Measurements from ENCODE around the gene SMIM12.

Gene SMIM12

GRCh38 chr1:34859446-34860200 lies at the start of gene SMIM12:
Gene SMIM12, minus strand, starts transcription at chr1:34859749. Its CDS starts 3,772 bp downstream, at chr1:34855977.
- H3K4me3 ChIP-seq (IDR thresholded peaks at IDR 0.05; ENCODE audit: insufficient read depth, low read depth, low read length): peak within 1 kb of the TSS; percentile 91
- H3K27ac ChIP-seq: peak within 1 kb of the TSS; percentile 40
- no peaks in the 10 kb centered on the region for H4K20me1 ChIP-seq (ENCODE audit: insufficient read depth)
- peak within 1 kb of the TSS; percentile 82 for H3K9ac ChIP-seq
- peaks cover 36% of the 10 kb centered on the region for H3K79me2 ChIP-seq (ENCODE audit: insufficient read depth, low read depth)
- no peaks in the 10 kb centered on the region for H3K36me3 ChIP-seq (ENCODE audit: insufficient read depth)
- H3K4me1 ChIP-seq (ENCODE audit: low read depth, poor library complexity, severe bottlenecking): peaks cover 22% of the 10 kb centered on the region
- H3K27me3 ChIP-seq (ENCODE audit: insufficient read depth, low read depth): no peaks in the 10 kb centered on the region
- TF ChIP-seq CTCF (conservative IDR thresholded peaks at IDR 0.05; ENCODE audit: low read depth, low read length): peak; percentile 74
- peak within 1 kb of the TSS; percentile 92 for H3K4me2 ChIP-seq
- peak within 1 kb of the TSS; percentile 92 for H2AFZ ChIP-seq (ENCODE audit: low read depth)

GRCh38 chr1:34908369-34908768 lies 48.8 kb upstream of the SMIM12 start:
- no peak for TF ChIP-seq CTCF (conservative IDR thresholded peaks at IDR 0.05; ENCODE audit: low read depth, low read length)
- peaks cover 19% of the 10 kb centered on the region; the same call in 1 of the 2 replicates for H3K27me3 ChIP-seq (ENCODE audit: insufficient read depth, low read depth)
- no peaks in the 10 kb centered on the region for H3K4me1 ChIP-seq (ENCODE audit: low read depth, poor library complexity, severe bottlenecking)
- no peaks in the 10 kb centered on the region for H4K20me1 ChIP-seq (ENCODE audit: insufficient read depth)
- H3K9ac ChIP-seq: no peak overlapping the region
- no peaks in the 10 kb centered on the region for H3K36me3 ChIP-seq (ENCODE audit: insufficient read depth)
- H3K79me2 ChIP-seq (ENCODE audit: insufficient read depth, low read depth): no peaks in the 10 kb centered on the region
- H2AFZ ChIP-seq (ENCODE audit: low read depth): no peak overlapping the region
- no peak overlapping the region for H3K4me3 ChIP-seq (IDR thresholded peaks at IDR 0.05; ENCODE audit: insufficient read depth, low read depth, low read length)
- H3K27ac ChIP-seq: no peak overlapping the region
- H3K4me2 ChIP-seq: no peak overlapping the region

- no peaks in the 10 kb centered on the region for H3K79me2 ChIP-seq (ENCODE audit: insufficient read depth, low read depth)
- peaks cover 26% of the 10 kb centered on the region; the same call in 1 of the 2 replicates for H3K27me3 ChIP-seq (ENCODE audit: insufficient read depth, low read depth)
- no peak for TF ChIP-seq CTCF (conservative IDR thresholded peaks at IDR 0.05; ENCODE audit: low read depth, low read length)
- no peak overlapping the region for H3K9ac ChIP-seq
- H3K36me3 ChIP-seq (ENCODE audit: insufficient read depth): no peaks in the 10 kb centered on the region
- no peaks in the 10 kb centered on the region for H3K4me1 ChIP-seq (ENCODE audit: low read depth, poor library complexity, severe bottlenecking)
- H4K20me1 ChIP-seq (ENCODE audit: insufficient read depth): no peaks in the 10 kb centered on the region
- H2AFZ ChIP-seq (ENCODE audit: low read depth): no peak overlapping the region
- no peak overlapping the region for H3K4me2 ChIP-seq
- H3K4me3 ChIP-seq (IDR thresholded peaks at IDR 0.05; ENCODE audit: insufficient read depth, low read depth, low read length): no peak overlapping the region
- no peak overlapping the region for H3K27ac ChIP-seq
These were observed 48.0 kb upstream of the SMIM12 start for GRCh38 chr1:34907487-34908090.

- H3K4me2 ChIP-seq: no peak overlapping the region
- H3K27me3 ChIP-seq (ENCODE audit: insufficient read depth, low read depth): peaks cover 34% of the 10 kb centered on the region; the same call in 1 of the 2 replicates
- H3K4me1 ChIP-seq (ENCODE audit: low read depth, poor library complexity, severe bottlenecking): no peaks in the 10 kb centered on the region
- no peak overlapping the region for H3K9ac ChIP-seq
- H3K4me3 ChIP-seq (IDR thresholded peaks at IDR 0.05; ENCODE audit: insufficient read depth, low read depth, low read length): no peak overlapping the region
- H3K79me2 ChIP-seq (ENCODE audit: insufficient read depth, low read depth): no peaks in the 10 kb centered on the region
- no peak overlapping the region for H3K27ac ChIP-seq
- TF ChIP-seq CTCF (conservative IDR thresholded peaks at IDR 0.05; ENCODE audit: low read depth, low read length): no peak
- no peak overlapping the region for H2AFZ ChIP-seq (ENCODE audit: low read depth)
- H4K20me1 ChIP-seq (ENCODE audit: insufficient read depth): no peaks in the 10 kb centered on the region
- H3K36me3 ChIP-seq (ENCODE audit: insufficient read depth): no peaks in the 10 kb centered on the region
These were observed 47.2 kb upstream of the SMIM12 start for GRCh38 chr1:34906756-34907155.

Measured in KMS-11 (cell line).